Measurements from ENCODE around the gene FAM163B.

DNA sequence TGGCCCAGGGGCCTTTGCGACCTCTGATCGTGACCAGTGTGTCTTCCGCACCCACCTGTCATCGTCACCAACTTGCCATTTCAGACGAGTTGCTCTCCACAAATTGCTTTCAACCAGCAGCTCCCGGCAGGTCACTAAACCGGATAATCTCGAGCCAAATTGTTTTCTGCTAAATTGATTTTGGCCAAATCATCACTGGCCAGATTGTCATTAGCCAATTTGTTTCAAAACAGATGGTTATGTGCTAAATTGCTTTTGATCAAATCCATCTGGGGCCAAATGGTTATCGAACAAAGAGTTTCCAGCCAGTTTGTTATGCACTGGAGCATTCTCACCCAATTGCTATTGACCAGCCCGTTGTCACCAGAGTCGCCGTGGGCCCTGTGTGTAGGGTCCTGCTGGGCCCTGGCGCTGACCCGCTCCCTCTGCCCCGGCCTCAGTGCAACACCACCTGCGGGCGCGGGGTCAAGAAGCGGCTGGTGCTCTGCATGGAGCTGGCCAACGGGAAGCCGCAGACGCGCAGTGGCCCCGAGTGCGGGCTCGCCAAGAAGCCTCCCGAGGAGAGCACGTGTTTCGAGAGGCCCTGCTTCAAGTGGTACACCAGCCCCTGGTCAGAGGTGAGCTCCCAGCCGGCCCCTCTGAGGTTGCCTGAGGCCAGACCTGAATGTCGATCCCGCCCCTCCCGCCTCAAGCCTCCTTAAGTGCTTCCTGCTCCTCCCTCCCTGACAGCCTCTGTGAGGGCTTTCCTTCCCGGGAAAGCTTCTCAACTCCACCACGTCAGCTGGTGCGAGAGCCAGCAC, 39.1 kb downstream of the FAM163B start:
- TF ChIP-seq CREB1 (CRISPR knock-in tag; IDR thresholded peaks at IDR 0.05) = no peak
- TF ChIP-seq, protein P1, sequence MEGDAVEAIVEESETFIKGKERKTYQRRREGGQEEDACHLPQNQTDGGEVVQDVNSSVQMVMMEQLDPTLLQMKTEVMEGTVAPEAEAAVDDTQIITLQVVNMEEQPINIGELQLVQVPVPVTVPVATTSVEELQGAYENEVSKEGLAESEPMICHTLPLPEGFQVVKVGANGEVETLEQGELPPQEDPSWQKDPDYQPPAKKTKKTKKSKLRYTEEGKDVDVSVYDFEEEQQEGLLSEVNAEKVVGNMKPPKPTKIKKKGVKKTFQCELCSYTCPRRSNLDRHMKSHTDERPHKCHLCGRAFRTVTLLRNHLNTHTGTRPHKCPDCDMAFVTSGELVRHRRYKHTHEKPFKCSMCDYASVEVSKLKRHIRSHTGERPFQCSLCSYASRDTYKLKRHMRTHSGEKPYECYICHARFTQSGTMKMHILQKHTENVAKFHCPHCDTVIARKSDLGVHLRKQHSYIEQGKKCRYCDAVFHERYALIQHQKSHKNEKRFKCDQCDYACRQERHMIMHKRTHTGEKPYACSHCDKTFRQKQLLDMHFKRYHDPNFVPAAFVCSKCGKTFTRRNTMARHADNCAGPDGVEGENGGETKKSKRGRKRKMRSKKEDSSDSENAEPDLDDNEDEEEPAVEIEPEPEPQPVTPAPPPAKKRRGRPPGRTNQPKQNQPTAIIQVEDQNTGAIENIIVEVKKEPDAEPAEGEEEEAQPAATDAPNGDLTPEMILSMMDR (IDR thresholded peaks at IDR 0.05) = no peak
- TF ChIP-seq, protein P2, sequence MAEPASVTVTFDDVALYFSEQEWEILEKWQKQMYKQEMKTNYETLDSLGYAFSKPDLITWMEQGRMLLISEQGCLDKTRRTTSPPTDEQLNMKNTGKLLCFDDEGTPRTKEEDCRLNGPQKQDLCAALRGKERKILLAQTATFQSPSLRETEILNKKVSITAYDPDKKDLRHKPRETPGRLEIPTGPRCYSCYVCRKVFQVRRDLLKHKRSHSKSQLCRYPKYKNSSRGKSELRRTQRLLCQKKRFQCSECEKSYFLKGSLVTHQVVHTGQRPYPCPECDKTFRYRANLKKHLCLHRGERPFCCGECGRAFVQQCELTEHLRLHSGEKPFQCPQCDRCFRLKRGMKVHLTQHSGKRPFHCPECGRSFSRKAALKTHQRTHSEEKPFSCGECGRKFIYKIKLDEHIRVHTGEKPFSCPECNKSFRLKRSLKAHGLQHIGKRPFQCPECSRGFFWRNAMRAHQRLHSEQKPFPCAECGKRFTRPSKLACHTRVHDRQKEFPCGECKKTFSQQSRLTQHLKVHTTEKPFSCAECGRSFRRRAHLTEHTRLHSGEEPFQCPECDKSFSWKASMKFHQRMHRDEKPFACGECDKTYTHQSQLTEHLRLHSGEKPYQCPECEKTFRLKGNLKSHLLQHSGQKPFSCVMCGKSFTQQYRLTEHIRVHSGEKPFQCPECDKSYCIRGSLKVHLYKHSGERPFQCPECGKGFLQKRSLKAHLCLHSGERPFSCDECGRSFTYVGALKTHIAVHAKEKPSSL (CRISPR knock-in tag; conservative IDR thresholded peaks at IDR 0.05) = no peak
- TF ChIP-seq, protein P3, sequence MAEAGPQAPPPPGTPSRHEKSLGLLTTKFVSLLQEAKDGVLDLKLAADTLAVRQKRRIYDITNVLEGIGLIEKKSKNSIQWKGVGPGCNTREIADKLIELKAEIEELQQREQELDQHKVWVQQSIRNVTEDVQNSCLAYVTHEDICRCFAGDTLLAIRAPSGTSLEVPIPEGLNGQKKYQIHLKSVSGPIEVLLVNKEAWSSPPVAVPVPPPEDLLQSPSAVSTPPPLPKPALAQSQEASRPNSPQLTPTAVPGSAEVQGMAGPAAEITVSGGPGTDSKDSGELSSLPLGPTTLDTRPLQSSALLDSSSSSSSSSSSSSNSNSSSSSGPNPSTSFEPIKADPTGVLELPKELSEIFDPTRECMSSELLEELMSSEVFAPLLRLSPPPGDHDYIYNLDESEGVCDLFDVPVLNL (CRISPR knock-in tag; IDR thresholded peaks at IDR 0.05; ENCODE audit: borderline replicate concordance, low read depth) = no peak
- TF ChIP-seq, protein P4, sequence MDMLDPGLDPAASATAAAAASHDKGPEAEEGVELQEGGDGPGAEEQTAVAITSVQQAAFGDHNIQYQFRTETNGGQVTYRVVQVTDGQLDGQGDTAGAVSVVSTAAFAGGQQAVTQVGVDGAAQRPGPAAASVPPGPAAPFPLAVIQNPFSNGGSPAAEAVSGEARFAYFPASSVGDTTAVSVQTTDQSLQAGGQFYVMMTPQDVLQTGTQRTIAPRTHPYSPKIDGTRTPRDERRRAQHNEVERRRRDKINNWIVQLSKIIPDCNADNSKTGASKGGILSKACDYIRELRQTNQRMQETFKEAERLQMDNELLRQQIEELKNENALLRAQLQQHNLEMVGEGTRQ (CRISPR knock-in tag; IDR thresholded peaks at IDR 0.05) = no peak
- no peak for TF ChIP-seq JAZF1 (CRISPR knock-in tag; IDR thresholded peaks at IDR 0.05)

Measured in WTC11 (cell line).